HG03159 (cell line): ENCODE results near the gene C21orf58.
A peak's percentile ranks its signal among the peaks of the same experiment; 100 is the strongest.
"Not testable (repeated sequence)": the region's sequence is repeated elsewhere in the genome, so short reads cannot be mapped to it uniquely, and the experiment has no call there.

ENCODE experiments used
- ATAC-seq: cut with Tn5 transposase; IDR thresholded peaks from one replicate; pipeline ENCODE4 v1.9.1; 2021; ENCODE audit warnings: mild to moderate bottlenecking, moderate library complexity; ENCODE audit not compliant: unreplicated experiment

The C21orf58 gene

DNA sequence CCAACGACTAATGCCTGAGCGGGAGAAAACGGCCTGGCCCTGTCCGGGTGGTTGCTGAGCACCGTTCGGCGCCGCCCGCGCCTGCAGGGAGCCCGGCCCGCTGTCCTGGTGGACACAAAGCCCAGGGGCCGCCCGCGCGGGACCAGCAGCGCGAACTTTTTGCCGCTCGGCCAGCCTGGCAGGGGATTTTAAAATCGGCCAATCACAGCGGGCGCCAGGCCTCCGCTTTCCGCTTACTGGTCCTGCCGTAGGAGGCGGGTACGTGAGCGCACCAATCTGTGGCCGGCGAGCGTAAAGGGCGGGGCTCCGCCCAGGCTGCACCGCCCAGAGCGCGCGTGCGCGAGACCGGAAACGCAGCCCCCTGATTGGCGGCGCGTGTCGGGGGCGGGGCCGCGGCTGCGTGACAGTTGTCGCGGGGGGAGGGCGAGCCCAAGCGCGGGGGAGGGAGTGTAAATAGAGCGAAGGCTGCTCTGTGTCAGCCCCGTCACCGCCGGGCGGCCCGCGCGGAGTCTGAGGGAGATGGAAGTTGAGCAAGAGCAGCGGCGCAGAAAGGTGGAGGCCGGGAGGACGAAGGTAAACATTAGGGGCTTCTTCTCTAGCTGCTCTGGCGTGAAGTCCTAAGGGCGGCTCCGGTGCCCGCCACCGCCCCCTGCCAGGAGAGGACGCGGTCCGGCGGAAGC is at the start of gene C21orf58, which contains the start of gene PCNT:
Gene C21orf58 (minus strand): TSS at position 161 of the 680 bp plus-strand sequence. CDS start 1,132 bp downstream, outside the sequence.
Gene PCNT (plus strand): TSS at position 447 of the 680 bp plus-strand sequence. CDS start 73 bp downstream, at position 520.
- peak; percentile 74 for ATAC-seq

GRCh38 chr21:46372947-46373346 is 49.3 kb upstream of the C21orf58 start:
- ATAC-seq: not testable (repeated sequence)

DNA sequence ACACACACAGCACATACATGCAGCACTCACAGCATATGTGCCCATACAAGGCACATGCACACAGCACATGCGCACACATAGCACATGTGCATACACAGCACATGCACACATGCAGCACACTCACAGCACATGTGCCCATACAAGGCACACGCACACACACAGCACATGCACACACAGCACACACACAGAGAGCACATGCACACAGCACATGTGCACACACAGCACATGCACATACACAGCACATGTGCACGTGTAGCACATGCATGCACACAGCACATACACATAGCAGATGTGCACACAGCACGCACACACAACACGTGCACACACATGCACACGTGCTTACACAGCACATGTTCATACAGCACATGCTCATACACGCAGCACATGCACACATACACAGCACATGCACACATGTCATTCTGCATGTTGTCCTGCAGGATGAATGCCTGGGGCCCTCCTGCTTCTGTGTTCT is 48.4 kb upstream of the C21orf58 start:
- ATAC-seq: no peak

GRCh38 chr21:46371204-46372013 is 47.7 kb upstream of the C21orf58 start:
- no peak for ATAC-seq

DNA sequence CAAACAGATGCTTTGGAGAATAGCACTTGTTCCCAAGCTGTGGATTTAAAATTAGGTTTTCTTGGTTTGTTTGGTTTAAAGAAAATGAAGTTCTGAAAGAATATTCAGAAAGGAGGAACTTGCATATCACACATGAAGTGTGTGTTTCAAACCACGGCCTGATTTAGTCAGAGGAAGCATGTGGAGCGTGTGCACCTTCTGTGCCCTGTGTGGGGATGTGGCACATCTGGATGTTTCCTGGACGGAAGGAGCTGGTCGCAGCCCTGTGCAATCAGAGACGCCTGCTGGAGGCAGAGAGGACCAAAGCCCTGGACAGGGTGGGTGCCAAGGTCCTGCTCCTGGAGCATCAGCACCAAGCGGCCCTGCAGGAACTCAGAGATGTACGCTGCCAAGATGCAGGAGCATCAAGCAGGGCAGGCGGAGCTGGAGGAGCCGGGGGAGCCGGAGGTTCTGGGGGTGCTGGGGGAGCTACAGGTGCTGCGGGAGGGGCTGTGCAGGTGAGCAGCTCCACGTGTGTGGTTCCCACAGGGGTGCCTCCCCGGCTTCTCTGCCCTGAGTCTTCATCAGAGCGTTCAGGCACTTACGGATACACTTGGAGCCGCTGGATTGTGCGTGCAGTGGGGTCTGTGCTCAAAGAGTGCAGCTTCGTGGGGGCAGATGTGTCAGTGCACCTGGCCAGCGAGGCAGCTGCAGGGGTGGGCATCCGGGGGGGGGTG is 46.0 kb upstream of the C21orf58 start:
- no peak for ATAC-seq

- ATAC-seq: peak; percentile 49
Measured at GRCh38 chr21:46368533-46369285, 45.0 kb upstream of the C21orf58 start.

DNA sequence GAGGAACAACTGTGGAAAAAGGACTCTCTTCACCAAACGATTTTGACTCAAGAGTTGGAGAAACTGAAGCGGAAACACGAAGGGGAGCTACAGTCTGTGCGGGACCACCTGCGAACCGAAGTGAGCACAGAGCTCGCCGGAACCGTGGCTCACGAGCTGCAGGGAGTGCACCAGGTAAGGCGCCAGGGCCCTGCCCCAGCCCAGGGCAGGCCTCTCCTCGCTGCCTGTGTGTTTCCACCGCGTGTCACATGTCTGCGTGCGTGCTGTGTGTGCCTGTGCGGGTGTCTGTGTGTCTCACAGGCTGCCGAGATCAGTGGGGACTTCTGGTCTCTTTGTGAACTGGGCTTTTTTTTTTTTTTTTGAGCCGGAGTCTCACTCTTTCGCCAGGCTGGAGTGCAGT is 43.3 kb upstream of the C21orf58 start:
- no peak for ATAC-seq

- ATAC-seq: no peak
Measured at GRCh38 chr21:46366561-46366960, 42.9 kb upstream of the C21orf58 start.

- no peak for ATAC-seq
Measured at GRCh38 chr21:46366091-46366490, 42.4 kb upstream of the C21orf58 start.

DNA sequence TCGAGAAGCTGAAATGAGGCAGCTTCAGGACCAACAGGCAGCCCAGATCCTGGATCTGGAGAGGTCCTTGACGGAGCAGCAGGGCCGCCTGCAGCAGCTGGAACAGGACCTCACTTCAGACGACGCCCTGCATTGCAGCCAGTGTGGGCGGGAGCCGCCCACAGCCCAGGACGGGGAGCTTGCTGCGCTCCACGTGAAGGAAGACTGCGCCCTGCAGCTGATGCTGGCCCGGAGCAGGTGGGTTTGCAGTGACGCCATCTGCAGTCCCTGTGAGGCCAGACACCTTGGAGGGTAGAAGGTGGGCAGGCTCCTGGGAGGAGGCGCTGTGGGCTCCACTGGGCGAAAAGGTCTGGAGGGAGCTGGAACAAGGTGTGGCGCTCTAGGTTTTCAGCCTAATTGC is 40.0 kb upstream of the C21orf58 start:
- no peak for ATAC-seq

DNA sequence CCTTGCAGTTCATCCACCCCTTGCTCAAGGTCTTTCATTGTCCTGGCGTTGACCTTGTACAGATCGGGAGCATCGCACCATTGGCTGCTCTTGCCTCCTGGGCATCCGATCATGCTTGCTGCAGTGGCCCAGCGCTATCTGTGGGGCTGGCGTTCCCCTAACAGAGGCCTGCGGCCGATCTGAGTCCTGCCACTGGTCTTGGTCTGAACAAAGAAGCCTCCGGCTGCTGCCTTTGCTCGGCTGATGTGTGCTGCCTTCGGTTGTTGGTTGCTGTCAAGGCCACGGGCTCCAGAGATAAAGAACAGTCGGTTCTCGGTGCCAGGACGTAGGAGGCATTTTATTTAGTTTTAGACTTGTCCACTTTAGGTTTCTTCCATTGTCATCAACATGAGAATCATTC is 39.3 kb upstream of the C21orf58 start:
- no peak for ATAC-seq

GRCh38 chr21:46361935-46362334 is 38.3 kb upstream of the C21orf58 start:
- ATAC-seq: no peak

DNA sequence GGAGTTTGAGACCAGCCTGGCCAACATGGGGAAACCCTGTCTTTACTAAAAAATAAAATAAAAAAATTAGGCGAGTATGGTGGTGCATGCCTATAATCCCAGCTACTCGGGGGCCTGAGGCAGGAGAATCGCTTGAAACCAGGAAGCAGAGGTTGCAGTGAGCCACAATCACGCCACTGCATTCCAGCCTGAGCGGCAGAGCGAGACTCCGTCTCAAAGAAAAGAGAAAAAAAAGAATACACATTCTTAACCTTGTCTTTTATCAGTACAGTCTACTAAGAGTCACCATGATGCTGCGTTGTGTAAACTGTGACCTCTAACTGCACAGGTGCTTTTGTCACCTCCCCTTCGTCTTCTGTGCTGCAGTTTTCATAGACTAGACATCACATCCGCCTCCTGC is 37.5 kb upstream of the C21orf58 start:
- no peak for ATAC-seq

GRCh38 chr21:46357684-46358425 is 34.2 kb upstream of the C21orf58 start:
- ATAC-seq: no peak

DNA sequence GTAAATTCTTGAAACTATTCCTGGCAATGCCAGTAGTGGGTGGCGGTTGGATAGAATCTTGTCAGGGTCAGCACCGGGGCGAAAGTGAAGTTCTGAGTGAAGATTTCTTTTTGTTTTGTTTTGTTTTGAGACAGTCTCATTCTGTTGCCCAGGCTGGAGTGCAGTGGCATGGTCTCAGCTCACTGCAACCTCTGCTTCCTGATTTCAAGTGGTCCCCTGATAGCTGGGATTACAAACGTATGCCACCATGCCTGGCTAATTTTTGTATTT is 33.6 kb upstream of the C21orf58 start:
- ATAC-seq: no peak

DNA sequence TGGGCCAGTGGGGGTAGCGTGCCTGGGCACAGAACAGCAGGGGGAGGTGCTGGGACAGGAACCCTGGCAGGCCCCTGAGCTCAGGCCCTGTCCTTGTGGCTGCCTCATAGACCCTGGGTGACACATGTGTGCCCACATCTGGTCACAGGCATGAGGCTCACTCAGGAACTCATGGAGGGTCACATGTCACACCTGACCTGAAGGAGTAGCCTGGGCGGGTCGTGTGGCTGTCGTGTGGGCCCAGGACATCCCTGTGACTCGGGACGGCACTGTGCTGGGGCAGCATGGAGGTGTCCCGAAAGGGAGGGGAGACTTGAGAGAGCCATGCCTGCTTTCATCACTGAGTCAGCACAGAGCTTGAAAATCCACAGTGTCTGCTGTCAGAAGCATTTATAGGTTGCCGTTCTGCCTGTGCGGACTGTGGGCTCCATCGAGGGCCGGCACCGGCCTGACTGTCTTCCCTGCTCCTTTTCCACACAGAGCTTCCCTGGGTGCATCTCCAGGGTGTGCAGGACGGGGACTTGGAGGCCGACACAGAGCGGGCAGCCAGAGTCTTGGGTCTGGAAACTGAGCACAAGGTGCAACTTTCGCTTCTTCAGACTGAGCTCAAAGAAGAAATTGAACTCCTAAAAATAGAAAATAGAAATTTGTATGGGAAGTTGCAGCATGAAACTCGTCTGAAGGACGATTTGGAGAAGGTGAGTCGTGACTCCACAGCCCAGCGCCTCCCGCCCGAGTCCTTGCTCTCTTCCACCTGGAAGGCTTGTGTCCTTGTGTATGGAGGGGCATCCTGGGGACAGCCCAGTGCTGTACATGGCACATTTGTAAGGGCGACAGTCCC is 33.0 kb upstream of the C21orf58 start:
- ATAC-seq: no peak

- no peak for ATAC-seq
Measured at GRCh38 chr21:46356005-46356338, 32.3 kb upstream of the C21orf58 start.

DNA sequence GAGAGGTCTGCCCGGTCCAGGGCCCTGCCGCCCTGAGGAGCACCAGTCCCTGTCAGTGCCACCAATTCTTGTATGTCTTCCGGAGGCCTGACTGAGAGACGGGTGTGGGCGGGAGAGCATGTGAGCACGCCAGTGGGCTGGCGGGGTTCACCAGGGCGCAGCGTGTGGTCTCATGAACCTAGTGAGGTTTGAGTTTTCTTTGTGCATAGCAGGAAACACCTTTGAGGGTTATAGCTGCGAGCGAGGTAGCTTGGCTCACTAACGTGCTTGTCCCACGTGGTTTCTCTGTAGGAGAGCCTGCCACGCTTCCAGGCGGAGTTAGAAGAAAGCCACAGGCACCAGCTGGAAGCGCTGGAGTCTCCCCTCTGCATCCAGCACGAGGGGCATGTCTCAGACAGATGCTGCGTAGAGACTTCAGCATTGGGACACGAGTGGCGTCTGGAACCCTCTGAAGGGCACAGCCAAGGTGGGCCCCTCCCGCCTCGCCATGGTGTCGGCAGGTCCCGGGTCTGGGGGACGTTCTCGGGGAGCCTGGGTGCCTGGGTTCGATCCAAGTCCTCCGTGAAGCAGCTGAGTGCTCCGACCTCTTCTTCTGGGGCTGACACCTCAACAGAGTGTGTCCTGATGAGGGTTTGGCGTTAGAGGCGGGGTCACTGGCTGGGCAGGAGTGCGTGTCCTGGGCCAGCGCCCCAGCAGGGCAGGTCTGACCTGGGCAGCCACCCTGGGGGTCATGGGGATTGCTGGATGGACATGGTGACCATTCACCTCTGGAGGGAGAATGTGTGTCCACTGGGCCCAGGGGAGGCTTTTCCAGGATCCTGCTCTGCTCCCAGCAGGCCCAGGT is 31.7 kb upstream of the C21orf58 start:
- no peak for ATAC-seq

- ATAC-seq: no peak
Measured at GRCh38 chr21:46354518-46354917, 30.8 kb upstream of the C21orf58 start.
